ENCODE results near the gene FUS. TPM values are rescaled to one million over a fixed set of nuclear protein-coding genes. Genes with fewer than 3 reads are reported as not detected.

FUS gene
- total RNA-seq, 2 experiments from 2014 or later = 104 to 953 TPM

GRCh38 chr16:31187808-31188189, 7.9 kb downstream of the FUS start:
- TF ChIP-seq CTCF (conservative IDR thresholded peaks at IDR 0.05; ENCODE audit: low read length) (no peak), EZH2phosphoT487 (IDR thresholded peaks at IDR 0.05; ENCODE audit: borderline replicate concordance, low read depth, low read length) (no peak)
- no TSS peak for BruUV-seq (replicated peaks)
- intact Hi-C loops (cut with micrococcal nuclease; ENCODE audit: unreplicated experiment) = no loop called here

DNA sequence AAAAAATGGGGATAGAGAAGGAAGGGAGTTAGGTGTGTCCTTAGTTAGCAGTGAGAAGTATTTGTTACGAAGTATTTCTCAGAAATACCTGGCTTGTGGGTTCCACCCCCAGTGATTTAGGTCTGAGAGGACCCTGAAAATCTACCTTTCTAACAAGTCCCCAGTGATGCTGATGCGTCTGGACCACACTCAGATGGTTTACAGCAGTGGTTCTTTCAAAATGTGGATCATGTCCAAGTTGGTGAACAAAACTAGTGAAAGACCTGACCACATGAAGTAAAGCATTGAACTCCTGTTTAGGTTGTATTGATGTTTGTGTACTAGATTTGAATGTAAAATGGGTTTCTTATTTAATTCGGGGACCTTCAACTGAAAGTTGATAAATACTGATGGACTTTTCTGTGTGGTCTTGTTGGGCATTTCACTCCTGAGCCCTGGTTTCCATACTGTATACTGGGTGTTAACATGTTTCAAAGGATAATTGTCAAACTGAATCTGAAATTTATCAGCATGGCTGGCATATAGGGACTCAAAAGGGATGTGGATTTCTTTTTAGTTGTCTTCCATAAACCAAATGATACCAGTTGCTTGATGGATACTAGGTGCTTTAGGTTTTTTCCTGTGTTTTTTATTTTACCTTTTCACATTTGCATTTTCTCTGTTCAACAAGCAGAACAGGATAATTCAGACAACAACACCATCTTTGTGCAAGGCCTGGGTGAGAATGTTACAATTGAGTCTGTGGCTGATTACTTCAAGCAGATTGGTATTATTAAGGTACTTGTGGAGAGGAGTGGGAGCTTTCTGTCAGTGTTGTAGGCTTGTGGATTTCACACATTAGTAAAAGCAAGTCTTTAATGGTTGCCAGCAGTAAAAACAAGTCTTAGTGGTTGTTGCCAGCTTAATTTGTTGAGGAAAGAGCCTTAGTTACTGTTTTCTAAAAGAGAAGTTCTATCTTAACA, 8.8 kb downstream of the FUS start:
- H3K4me1 ChIP-seq (ENCODE audit: insufficient read depth, low read length, poor library complexity, severe bottlenecking) = no peaks in the 10 kb centered on the region
- H3K9me2 ChIP-seq (ENCODE audit: insufficient read depth, low read length) = no peaks in the 10 kb centered on the region
- CTCF ChIA-PET (ENCODE audit: unreplicated experiment) = no interaction called here
- no peak overlapping the region for H3K27ac ChIP-seq (ENCODE audit: low read depth, low read length, poor library complexity, severe bottlenecking)
- peaks cover 63% of the 10 kb centered on the region for H3K79me2 ChIP-seq (ENCODE audit: insufficient read depth, low read depth, low read length)
- DNase-seq (ENCODE audit: low spot score) = no peak
- H4K20me1 ChIP-seq (ENCODE audit: insufficient read depth, low read length) = peaks cover 58% of the 10 kb centered on the region
- no peak overlapping the region for H2AFZ ChIP-seq (ENCODE audit: low read length)
- TF ChIP-seq CTCF (conservative IDR thresholded peaks at IDR 0.05; ENCODE audit: low read length) (no peak), EZH2phosphoT487 (IDR thresholded peaks at IDR 0.05; ENCODE audit: borderline replicate concordance, low read depth, low read length) (no peak)
- no peak overlapping the region for H3K4me3 ChIP-seq (ENCODE audit: low read depth, low read length, poor library complexity, severe bottlenecking)
- no peak overlapping the region for H3K4me2 ChIP-seq (ENCODE audit: low read length)
- no TSS peak for BruUV-seq (replicated peaks)
- intact Hi-C loops (cut with micrococcal nuclease; ENCODE audit: unreplicated experiment) = no loop called here
- H3K9me3 ChIP-seq (ENCODE audit: low read length) = no peaks in the 10 kb centered on the region
- H3K36me3 ChIP-seq (ENCODE audit: insufficient read depth, low read length) = peaks cover 100% of the 10 kb centered on the region
- POLR2A ChIA-PET = interaction anchor here (1.1 to 1.2 kb wide), 2 partner anchors 13 kb away, joined by 3 to 4 read pairs; no protein-coding TSS in a partner anchor

More at GRCh38 chr16:31187808-31188189, 7.9 kb downstream of the FUS start:
- Histone ChIP-seq H3K36me3 (ENCODE audit: insufficient read depth, low read length) (peaks cover 100% of the 10 kb centered on the region), H3K27ac (ENCODE audit: low read depth, low read length, poor library complexity, severe bottlenecking) (no peak overlapping the region), H3K9me2 (ENCODE audit: insufficient read depth, low read length) (no peaks in the 10 kb centered on the region), H3K4me1 (ENCODE audit: insufficient read depth, low read length, poor library complexity, severe bottlenecking) (peaks cover 5% of the 10 kb centered on the region), H3K4me2 (ENCODE audit: low read length) (no peak overlapping the region), H4K20me1 (ENCODE audit: insufficient read depth, low read length) (peaks cover 67% of the 10 kb centered on the region), H3K9me3 (ENCODE audit: low read length) (no peaks in the 10 kb centered on the region), H3K4me3 (ENCODE audit: low read depth, low read length, poor library complexity, severe bottlenecking) (no peak overlapping the region), H2AFZ (ENCODE audit: low read length) (no peak overlapping the region), H3K79me2 (ENCODE audit: insufficient read depth, low read depth, low read length) (peaks cover 73% of the 10 kb centered on the region)
- ChIA-PET POLR2A (interaction anchor here (1.1 kb wide), 1 partner anchor 14 kb away, joined by 4 read pairs; no protein-coding TSS in a partner anchor), CTCF (ENCODE audit: unreplicated experiment) (no interaction called here)
- DNase-seq (ENCODE audit: low spot score) = no peak

GRCh38 chr16:31189412-31189778, 9.5 kb downstream of the FUS start:
- peaks cover 56% of the 10 kb centered on the region for H4K20me1 ChIP-seq (ENCODE audit: insufficient read depth, low read length)
- intact Hi-C loops (cut with micrococcal nuclease; ENCODE audit: unreplicated experiment) = no loop called here
- H2AFZ ChIP-seq (ENCODE audit: low read length) = no peak overlapping the region
- H3K4me1 ChIP-seq (ENCODE audit: insufficient read depth, low read length, poor library complexity, severe bottlenecking) = no peaks in the 10 kb centered on the region
- H3K4me2 ChIP-seq (ENCODE audit: low read length) = no peak overlapping the region
- no TSS peak for BruUV-seq (replicated peaks)
- H3K4me3 ChIP-seq (ENCODE audit: low read depth, low read length, poor library complexity, severe bottlenecking) = no peak overlapping the region
- peaks cover 100% of the 10 kb centered on the region for H3K36me3 ChIP-seq (ENCODE audit: insufficient read depth, low read length)
- no peak for DNase-seq (ENCODE audit: low spot score)
- H3K9me3 ChIP-seq (ENCODE audit: low read length) = no peaks in the 10 kb centered on the region
- CTCF ChIA-PET (ENCODE audit: unreplicated experiment) = no interaction called here
- H3K27ac ChIP-seq (ENCODE audit: low read depth, low read length, poor library complexity, severe bottlenecking) = no peak overlapping the region
- H3K9me2 ChIP-seq (ENCODE audit: insufficient read depth, low read length) = no peaks in the 10 kb centered on the region
- POLR2A ChIA-PET = interaction anchor here (1.2 kb wide), 1 partner anchor 12 kb away, joined by 3 read pairs; no protein-coding TSS in a partner anchor
- TF ChIP-seq EZH2phosphoT487 (IDR thresholded peaks at IDR 0.05; ENCODE audit: borderline replicate concordance, low read depth, low read length) (no peak), CTCF (conservative IDR thresholded peaks at IDR 0.05; ENCODE audit: low read length) (no peak)
- H3K79me2 ChIP-seq (ENCODE audit: insufficient read depth, low read depth, low read length) = peaks cover 57% of the 10 kb centered on the region
